Ovary (tissue), 9 donors: ENCODE measurements around the gene TCF12. TPM values are rescaled to one million over a fixed set of nuclear protein-coding genes. Genes with fewer than 3 reads are reported as not detected.

Source experiments
- DNase-seq, 5 donors: peaks; one replicate each; pipeline ENCODE4 v3.0.0-alpha.2; 2019 to 2020
- H3K27ac ChIP-seq, 2 donors: fragments of 200-600 bp; one replicate each; pipeline versions ENCODE4 v1.5.1 to v1.8.0; 2019 to 2022
- H3K27me3 ChIP-seq: fragments of 200-600 bp; one replicate; pipeline ENCODE4 v1.8.0; 2022
- H3K36me3 ChIP-seq: fragments of 200-600 bp; sonication (generic); one replicate; pipeline ENCODE4 v1.5.1; 2019
- H3K4me1 ChIP-seq: one replicate; pipeline ENCODE4 v1.8.1; 2013; ENCODE audit warnings: mild to moderate bottlenecking, moderate library complexity; ENCODE audit not compliant: insufficient read depth
- H3K4me3 ChIP-seq: fragments of 200-600 bp; sonication (generic); one replicate; pipeline ENCODE4 v1.5.1; 2017
- H3K9me3 ChIP-seq, 2 donors: fragments of 200-600 bp in 1 of 2; sonication (generic) in 1 of 2; one replicate each; pipeline versions ENCODE4 v1.5.1 to v1.8.1; 2013 to 2019; ENCODE audit warnings: mild to moderate bottlenecking in 1 of 2, moderate library complexity in 1 of 2
- CTCF ChIP-seq, 3 donors: fragments of 450-650 bp in 2 of 3; fragments of 200-600 bp in 1 of 3; IDR thresholded peaks; one replicate each; pipeline versions ENCODE4 v1.5.1 to v1.8.0; 2016 to 2022; ENCODE audit warnings: antibody characterized with exemption in 3 of 3, mild to moderate bottlenecking in 1 of 3
- EP300 ChIP-seq: sonication (generic); formaldehyde crosslinking; IDR thresholded peaks from one replicate; pipeline ENCODE4 v1.6.1; 2017; ENCODE audit warnings: antibody characterized with exemption
- POLR2A ChIP-seq: fragments of 450-650 bp; IDR thresholded peaks from one replicate; pipeline ENCODE4 v1.6.1; 2017; ENCODE audit warnings: antibody characterized with exemption, mild to moderate bottlenecking, moderate library complexity
- WGBS, 3 donors: extraction: QIAGEN DNeasy Blood & Tissue Kit in 1 of 3; methylation state at CpG; one replicate each; pipeline versions ENCODE4 v1.1.5 to v1.1.7; 2013 to 2017; 5-methylcytosine and 5-hydroxymethylcytosine counted together
- intact Hi-C, 4 donors: fragments of 100-400 bp; cut with DNase I; formaldehyde crosslinking; loops; one replicate each; pipeline versions ENCODE4 v1.11.0 to v1.15.1; 2022 to 2023
- polyA plus RNA-seq, 2 donors: library from polyadenylated mRNA; stranded (reverse); fragments of 200-250 nt in 1 of 2; fragments of 350-450 nt in 1 of 2; fragmentation: Illumina TruSeq in 1 of 2; extraction: RNeasy Lipid Tissue Mini Kit (QIAGEN cat#74804) in 1 of 2; gene quantifications; one replicate each; pipeline ENCODE4 v1.2.3, GENCODE V29; 2013 to 2014
- total RNA-seq, 7 donors: library from RNA; depleted of rRNA in 2 of 7; stranded (reverse); fragments of >200 nt in 2 of 7; fragmentation: NEBNext Ultra II Directional in 3 of 7; extraction: Animal tissue kit (Norgen Biotek cat#: 25700) in 3 of 7; gene quantifications; one replicate each; pipeline versions ENCODE4 v1.1.0 to v1.2.4, GENCODE V29; 2016 to 2023
- donor health status: DM: no; HTN: no; CAD: no; lungs with moderate emphysema.
- donor health status: DM: no; HTN: no; CAD: no.
- donor health status: Bipolar disorder and iron deficiency.
- donor health status: DM: yes; HTN: yes; CAD: no.
- donor health status: DM: no; HTN: no; CAD: no.
- donor health status: DM: yes; HTN: yes; CAD: no.

Gene TCF12
- total and polyA plus RNA-seq, 9 donors: 28.6 to 150 (median 116) TPM

- intact Hi-C loops: no loop called here
- Histone ChIP-seq H3K36me3 (no peaks in the 10 kb centered on the region), H3K4me1 (no peaks in the 10 kb centered on the region), H3K4me3 (no peak overlapping the region), H3K27ac (no peak overlapping the region), H3K27me3 (no peaks in the 10 kb centered on the region), H3K9me3 (no peaks in the 10 kb centered on the region)
- TF ChIP-seq POLR2A: no peak
- no peak for TF ChIP-seq EP300
- TF ChIP-seq CTCF (IDR thresholded peaks at IDR 0.05): no peak
- 54 to 69% (median 55%) methylated on average over 6 of the region's 6 CpGs for WGBS, 3 donors
- no peak for DNase-seq
These were observed 341.2 kb downstream of the TCF12 start for GRCh38 chr15:57259568-57260040.

GRCh38 chr15:57263520-57263919 lies 345.1 kb downstream of the TCF12 start:
- no peak overlapping the region for H3K4me3 ChIP-seq
- no peak overlapping the region for H3K27ac ChIP-seq
- 86 to 90% (median 88%) methylated on average over 3 of the region's 3 CpGs for WGBS, 3 donors
- H3K27me3 ChIP-seq: no peaks in the 10 kb centered on the region
- no peaks in the 10 kb centered on the region for H3K9me3 ChIP-seq
- no peak for DNase-seq
- H3K4me1 ChIP-seq: no peaks in the 10 kb centered on the region
- intact Hi-C loops: no loop called here
- no peaks in the 10 kb centered on the region for H3K36me3 ChIP-seq
- TF ChIP-seq EP300 (no peak), POLR2A (no peak), CTCF (IDR thresholded peaks at IDR 0.05) (no peak)

GRCh38 chr15:57272771-57273357 lies 354.4 kb downstream of the TCF12 start:
- Histone ChIP-seq H3K9me3 (no peaks in the 10 kb centered on the region), H3K27ac (no peak overlapping the region), H3K27me3 (no peaks in the 10 kb centered on the region), H3K36me3 (no peaks in the 10 kb centered on the region), H3K4me1 (no peaks in the 10 kb centered on the region), H3K4me3 (no peak overlapping the region)
- 92 to 95% (median 94%) methylated on average over 9 of the region's 9 CpGs for WGBS, 3 donors
- intact Hi-C loops: no loop called here
- TF ChIP-seq CTCF (IDR thresholded peaks at IDR 0.05) (no peak), POLR2A (no peak), EP300 (no peak)
- no peak for DNase-seq

- DNase-seq: no peak
- H3K9me3 ChIP-seq: no peaks in the 10 kb centered on the region
- H3K4me1 ChIP-seq: no peaks in the 10 kb centered on the region
- no peak for TF ChIP-seq POLR2A
- TF ChIP-seq EP300: no peak
- TF ChIP-seq CTCF (IDR thresholded peaks at IDR 0.05): no peak
- no peaks in the 10 kb centered on the region for H3K36me3 ChIP-seq
- no peak overlapping the region for H3K4me3 ChIP-seq
- no peak overlapping the region for H3K27ac ChIP-seq
- WGBS, 3 donors: 83 to 92% (median 91%) methylated on average over 1 of the region's 1 CpG
- intact Hi-C loops: no loop called here
- H3K27me3 ChIP-seq: no peaks in the 10 kb centered on the region
These were observed 355.0 kb downstream of the TCF12 start for GRCh38 chr15:57273402-57273801.
